ENCODE measurements around the gene FRYL. TPM values are rescaled to one million over a fixed set of nuclear protein-coding genes. Genes with fewer than 3 reads are reported as not detected.

The FRYL gene
- total RNA-seq, 3 donors from 2014 or later: 70.9 to 112 (median 86.2) TPM

DNA sequence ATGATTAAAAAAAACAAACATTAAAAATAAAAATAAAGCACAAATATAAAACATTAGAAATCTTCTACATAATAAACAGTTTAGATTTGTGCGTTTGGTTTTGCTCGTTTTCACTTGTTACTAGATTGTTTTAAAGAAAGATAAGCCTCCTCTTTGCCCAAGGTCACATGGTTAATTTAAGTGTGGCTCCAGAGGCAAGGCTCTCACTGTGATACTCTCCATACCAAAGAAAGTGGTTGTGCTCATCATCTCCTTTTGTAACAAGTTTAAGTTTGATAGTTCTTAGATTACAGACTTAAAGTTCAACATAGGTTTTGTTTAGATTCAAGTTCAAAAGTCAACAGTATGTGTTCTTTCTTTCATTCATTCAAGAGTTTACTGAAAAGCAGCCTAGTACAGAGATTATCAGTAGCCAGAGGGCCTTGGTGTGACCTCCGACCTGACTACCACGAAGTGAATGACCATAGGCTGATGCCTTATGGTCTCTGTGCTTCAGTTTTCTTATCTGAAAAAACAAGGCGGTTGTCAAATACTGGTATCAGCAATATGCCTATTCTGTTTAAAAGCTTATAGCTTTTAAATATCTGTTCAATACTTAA lies 156.8 kb downstream of the FRYL start:
- H3K4me1 ChIP-seq: no peaks in the 10 kb centered on the region
- no peaks in the 10 kb centered on the region for H3K9me3 ChIP-seq
- no peaks in the 10 kb centered on the region for H3K36me3 ChIP-seq
- H3K4me3 ChIP-seq: no peak overlapping the region
- no peak for TF ChIP-seq POLR2AphosphoS5 (IDR thresholded peaks at IDR 0.05)
- TF ChIP-seq, protein P1, sequence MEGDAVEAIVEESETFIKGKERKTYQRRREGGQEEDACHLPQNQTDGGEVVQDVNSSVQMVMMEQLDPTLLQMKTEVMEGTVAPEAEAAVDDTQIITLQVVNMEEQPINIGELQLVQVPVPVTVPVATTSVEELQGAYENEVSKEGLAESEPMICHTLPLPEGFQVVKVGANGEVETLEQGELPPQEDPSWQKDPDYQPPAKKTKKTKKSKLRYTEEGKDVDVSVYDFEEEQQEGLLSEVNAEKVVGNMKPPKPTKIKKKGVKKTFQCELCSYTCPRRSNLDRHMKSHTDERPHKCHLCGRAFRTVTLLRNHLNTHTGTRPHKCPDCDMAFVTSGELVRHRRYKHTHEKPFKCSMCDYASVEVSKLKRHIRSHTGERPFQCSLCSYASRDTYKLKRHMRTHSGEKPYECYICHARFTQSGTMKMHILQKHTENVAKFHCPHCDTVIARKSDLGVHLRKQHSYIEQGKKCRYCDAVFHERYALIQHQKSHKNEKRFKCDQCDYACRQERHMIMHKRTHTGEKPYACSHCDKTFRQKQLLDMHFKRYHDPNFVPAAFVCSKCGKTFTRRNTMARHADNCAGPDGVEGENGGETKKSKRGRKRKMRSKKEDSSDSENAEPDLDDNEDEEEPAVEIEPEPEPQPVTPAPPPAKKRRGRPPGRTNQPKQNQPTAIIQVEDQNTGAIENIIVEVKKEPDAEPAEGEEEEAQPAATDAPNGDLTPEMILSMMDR (IDR thresholded peaks at IDR 0.05): no peak
- TF ChIP-seq POLR2A (IDR thresholded peaks at IDR 0.05): no peak
- no peak overlapping the region for H3K27ac ChIP-seq
- intact Hi-C loops (cut with DNase I; ENCODE audit: low total_unique reads): no loop called here
- no peaks in the 10 kb centered on the region for H3K27me3 ChIP-seq
- DNase-seq (ENCODE audit: low spot score in 2 of 2): no peak

DNA sequence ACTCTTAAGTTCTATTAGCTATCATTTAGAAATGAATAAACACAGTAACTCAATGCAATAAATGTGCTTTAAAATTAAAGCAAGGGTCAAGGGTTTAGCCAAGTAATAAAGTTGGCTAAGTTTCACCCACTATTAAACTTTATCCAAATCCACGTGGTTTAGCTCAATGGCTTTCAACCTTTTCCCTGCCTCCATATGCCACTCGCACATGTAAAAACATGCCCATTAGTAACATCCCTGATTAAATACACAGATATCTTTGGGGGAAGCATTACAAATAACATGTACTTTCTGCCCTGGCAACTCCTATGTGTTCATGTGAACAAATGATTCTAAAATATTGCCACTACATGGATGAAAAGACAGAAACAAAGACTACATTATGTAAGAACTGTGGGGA lies 159.2 kb downstream of the FRYL start:
- no peaks in the 10 kb centered on the region for H3K27me3 ChIP-seq
- no peaks in the 10 kb centered on the region for H3K36me3 ChIP-seq
- no peak overlapping the region for H3K4me3 ChIP-seq
- TF ChIP-seq POLR2A (IDR thresholded peaks at IDR 0.05) (no peak), POLR2AphosphoS5 (IDR thresholded peaks at IDR 0.05) (no peak)
- TF ChIP-seq, protein P1 (IDR thresholded peaks at IDR 0.05): no peak
- no peaks in the 10 kb centered on the region for H3K4me1 ChIP-seq
- intact Hi-C loops (cut with DNase I; ENCODE audit: low total_unique reads): no loop called here
- H3K27ac ChIP-seq: no peak overlapping the region
- no peak for DNase-seq (ENCODE audit: low spot score in 2 of 2)
- H3K9me3 ChIP-seq: no peaks in the 10 kb centered on the region

DNA sequence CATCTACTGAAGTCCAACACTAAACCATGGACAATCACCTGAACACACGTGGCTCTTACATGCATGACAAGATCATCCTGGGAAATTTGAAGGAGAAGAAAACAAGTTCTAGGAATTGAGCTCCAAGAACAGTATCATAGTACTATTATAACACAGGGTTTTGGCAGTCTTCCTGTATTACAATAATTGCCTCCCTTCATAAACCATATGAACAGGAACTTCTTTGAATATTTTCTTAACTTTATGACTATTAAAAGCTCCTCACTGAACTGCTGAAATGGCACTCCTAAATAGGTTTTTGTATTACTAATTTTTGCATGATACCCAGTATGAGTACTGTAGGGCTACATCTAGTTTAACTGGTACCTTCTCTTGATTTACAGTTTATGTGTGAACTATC lies 160.0 kb downstream of the FRYL start:
- no peaks in the 10 kb centered on the region for H3K9me3 ChIP-seq
- H3K4me3 ChIP-seq: no peak overlapping the region
- intact Hi-C loops (cut with DNase I; ENCODE audit: low total_unique reads): no loop called here
- H3K4me1 ChIP-seq: no peaks in the 10 kb centered on the region
- no peak for DNase-seq (ENCODE audit: low spot score in 2 of 2)
- H3K27ac ChIP-seq: no peak overlapping the region
- no peaks in the 10 kb centered on the region for H3K27me3 ChIP-seq
- TF ChIP-seq POLR2AphosphoS5 (IDR thresholded peaks at IDR 0.05) (no peak), POLR2A (IDR thresholded peaks at IDR 0.05) (no peak)
- TF ChIP-seq, protein P1 (IDR thresholded peaks at IDR 0.05): no peak
- H3K36me3 ChIP-seq: no peaks in the 10 kb centered on the region

DNA sequence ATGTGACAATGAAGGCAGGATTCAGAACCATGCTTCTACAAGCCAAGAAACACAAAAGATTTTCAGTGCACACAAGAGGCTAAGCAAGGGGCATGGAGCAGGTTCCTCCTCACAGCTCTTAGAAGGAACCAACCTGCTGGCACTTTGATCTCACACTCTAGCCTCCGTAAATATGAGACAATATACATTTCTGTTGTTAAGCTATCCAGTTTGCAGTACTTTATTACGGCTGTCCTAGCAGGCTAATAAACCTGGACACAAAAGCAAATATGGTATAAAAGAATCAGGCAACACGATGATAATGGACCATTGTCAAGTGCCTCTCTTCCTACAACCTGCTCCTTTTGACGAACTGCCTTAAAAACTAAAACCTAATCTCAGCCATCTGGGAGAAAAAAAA lies 175.6 kb downstream of the FRYL start:
- intact Hi-C loops (cut with DNase I; ENCODE audit: low total_unique reads): no loop called here
- Histone ChIP-seq H3K27ac (no peak overlapping the region), H3K4me1 (no peaks in the 10 kb centered on the region), H3K36me3 (peaks cover 2% of the 10 kb centered on the region), H3K27me3 (no peaks in the 10 kb centered on the region), H3K4me3 (no peak overlapping the region), H3K9me3 (no peaks in the 10 kb centered on the region)
- DNase-seq (ENCODE audit: low spot score in 2 of 2): no peak
- TF ChIP-seq POLR2AphosphoS5 (IDR thresholded peaks at IDR 0.05) (no peak), POLR2A (IDR thresholded peaks at IDR 0.05) (no peak)
- TF ChIP-seq, protein P1 (IDR thresholded peaks at IDR 0.05): no peak

DNA sequence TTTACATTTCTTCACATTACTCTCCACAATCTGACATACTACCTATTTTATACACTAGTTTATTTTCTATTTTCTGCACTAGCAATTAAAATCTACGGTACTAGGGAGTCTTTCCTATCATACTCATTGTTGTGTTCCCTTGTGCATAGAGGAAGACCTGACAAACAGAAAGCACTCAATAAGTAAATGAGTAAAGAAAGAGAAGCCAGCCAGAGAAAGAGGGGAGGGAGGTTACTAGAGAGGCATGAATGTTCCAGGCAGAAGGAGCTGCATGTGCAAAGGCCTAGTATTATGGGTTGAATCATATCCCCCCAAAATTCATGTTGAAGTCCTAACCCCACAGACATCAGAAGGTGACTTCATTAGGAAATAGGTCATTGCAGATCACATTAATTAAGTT lies 176.0 kb downstream of the FRYL start:
- no peak for DNase-seq (ENCODE audit: low spot score in 2 of 2)

More for the DNA sequence above, 176.0 kb downstream of the FRYL start:
- Histone ChIP-seq H3K9me3 (no peaks in the 10 kb centered on the region), H3K27me3 (no peaks in the 10 kb centered on the region), H3K4me3 (no peak overlapping the region), H3K36me3 (peaks cover 2% of the 10 kb centered on the region), H3K27ac (no peak overlapping the region), H3K4me1 (no peaks in the 10 kb centered on the region)
- intact Hi-C loops (cut with DNase I; ENCODE audit: low total_unique reads): no loop called here
- TF ChIP-seq, protein P1 (IDR thresholded peaks at IDR 0.05): no peak
- TF ChIP-seq POLR2A (IDR thresholded peaks at IDR 0.05): no peak
- TF ChIP-seq POLR2AphosphoS5 (IDR thresholded peaks at IDR 0.05): no peak

All from breast epithelium (tissue), 4 donors.